ENCODE measurements around the gene KRTAP4-8.

- no peak for TF ChIP-seq POLR2A (IDR thresholded peaks at IDR 0.05; ENCODE audit: low read length)
- TF ChIP-seq GATA1 (IDR thresholded peaks at IDR 0.05; ENCODE audit: low read depth, low read length), result no peak
Measured at GRCh38 chr17:41145261-41145660, 47.3 kb upstream of the KRTAP4-8 start.

Data from erythroblast (primary cell).